CD4-positive, alpha-beta T cell treated with Interleukin-4 for 1 hour (primary cell): ENCODE data around the gene SMIM9.

Experiments
- DNase-seq, 2 donors: peaks; one replicate each; pipeline ENCODE4 v3.0.0-alpha.2; 2020 to 2022

Gene SMIM9

GRCh38 chrX:154815274-154815818 lies 19.1 kb downstream of the SMIM9 start:
- DNase-seq = no peak

GRCh38 chrX:154813801-154814200 lies 20.7 kb downstream of the SMIM9 start:
- no peak for DNase-seq

GRCh38 chrX:154812341-154813101 lies 21.9 kb downstream of the SMIM9 start:
- no peak for DNase-seq

- no peak for DNase-seq
Measured at GRCh38 chrX:154809939-154810665, 24.4 kb downstream of the SMIM9 start.

GRCh38 chrX:154806837-154807501 lies 27.5 kb downstream of the SMIM9 start:
- no peak for DNase-seq

GRCh38 chrX:154805696-154806091 lies 28.8 kb downstream of the SMIM9 start:
- DNase-seq = no peak

GRCh38 chrX:154804957-154805695 lies 29.3 kb downstream of the SMIM9 start, which contains the start of gene MPP1:
Gene MPP1, minus strand, starts transcription at chrX:154805485. Its CDS starts 112 bp downstream, at chrX:154805373.
- peak; percentile 74 to 80 for DNase-seq

GRCh38 chrX:154804261-154804956 lies 30.1 kb downstream of the SMIM9 start:
- no peak for DNase-seq

GRCh38 chrX:154802947-154803346 lies 31.5 kb downstream of the SMIM9 start:
- no peak for DNase-seq

GRCh38 chrX:154800478-154801210 lies 33.8 kb downstream of the SMIM9 start:
- DNase-seq = no peak

GRCh38 chrX:154799556-154800348 lies 34.7 kb downstream of the SMIM9 start:
- DNase-seq = no peak

- DNase-seq = no peak
Measured at GRCh38 chrX:154797006-154797405, 37.5 kb downstream of the SMIM9 start.

- no peak for DNase-seq
Measured at GRCh38 chrX:154795016-154795415, 39.4 kb downstream of the SMIM9 start.

GRCh38 chrX:154793084-154793795 lies 41.2 kb downstream of the SMIM9 start:
- no peak for DNase-seq

GRCh38 chrX:154791939-154792338 lies 42.5 kb downstream of the SMIM9 start:
- no peak for DNase-seq

GRCh38 chrX:154791467-154791866 lies 43.0 kb downstream of the SMIM9 start:
- DNase-seq = no peak

GRCh38 chrX:154785716-154786115 lies 48.7 kb downstream of the SMIM9 start:
- DNase-seq = no peak

GRCh38 chrX:154784149-154784995 lies 50.1 kb downstream of the SMIM9 start:
- DNase-seq = no peak

GRCh38 chrX:154780968-154781367 lies 53.5 kb downstream of the SMIM9 start:
- no peak for DNase-seq
